ENCODE measurements around the gene DHX9.

DNA sequence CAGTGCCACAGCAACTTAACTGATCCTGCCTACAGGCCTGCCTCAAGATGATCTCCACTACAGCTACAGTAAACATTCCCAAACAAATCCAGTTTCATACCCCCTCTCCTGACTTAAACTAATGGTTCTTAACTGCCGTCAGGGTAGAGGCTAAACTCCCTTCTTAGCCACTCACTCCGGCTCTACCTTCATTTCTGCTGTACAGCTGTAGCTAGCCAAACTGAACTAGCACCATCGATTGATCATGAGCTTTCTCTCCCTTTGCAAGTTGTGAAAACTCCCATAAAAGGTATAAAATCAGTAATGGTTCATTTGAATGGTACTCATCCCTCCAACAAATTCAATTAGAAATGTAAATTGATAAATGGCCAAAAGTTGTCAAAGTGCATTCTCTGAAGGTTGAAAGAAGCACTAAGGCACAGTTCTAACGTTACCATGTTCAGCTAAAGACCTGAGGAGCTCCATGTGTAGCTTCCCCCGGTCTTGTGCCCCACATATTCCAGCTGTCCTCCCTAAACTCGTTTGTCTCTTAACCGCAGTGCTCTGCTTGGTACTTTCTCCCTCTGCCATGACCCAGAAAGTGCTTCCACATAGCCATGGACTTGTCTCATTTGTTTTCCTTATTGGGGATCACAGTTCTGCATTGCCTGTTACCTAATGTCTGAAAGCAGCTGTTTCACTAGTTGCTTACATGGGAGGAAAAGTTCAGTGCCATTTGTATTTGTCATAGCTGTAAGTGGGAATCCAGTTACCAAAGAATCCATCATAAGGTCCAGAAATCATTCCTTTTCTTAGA lies 49.8 kb downstream of the DHX9 start:
- no peak for TF ChIP-seq EHMT2 (IDR thresholded peaks at IDR 0.05; ENCODE audit: low read depth)
- no peak for TF ChIP-seq BHLHE40 (IDR thresholded peaks at IDR 0.05; ENCODE audit: low read depth, low read length)
- TF ChIP-seq, protein P1, sequence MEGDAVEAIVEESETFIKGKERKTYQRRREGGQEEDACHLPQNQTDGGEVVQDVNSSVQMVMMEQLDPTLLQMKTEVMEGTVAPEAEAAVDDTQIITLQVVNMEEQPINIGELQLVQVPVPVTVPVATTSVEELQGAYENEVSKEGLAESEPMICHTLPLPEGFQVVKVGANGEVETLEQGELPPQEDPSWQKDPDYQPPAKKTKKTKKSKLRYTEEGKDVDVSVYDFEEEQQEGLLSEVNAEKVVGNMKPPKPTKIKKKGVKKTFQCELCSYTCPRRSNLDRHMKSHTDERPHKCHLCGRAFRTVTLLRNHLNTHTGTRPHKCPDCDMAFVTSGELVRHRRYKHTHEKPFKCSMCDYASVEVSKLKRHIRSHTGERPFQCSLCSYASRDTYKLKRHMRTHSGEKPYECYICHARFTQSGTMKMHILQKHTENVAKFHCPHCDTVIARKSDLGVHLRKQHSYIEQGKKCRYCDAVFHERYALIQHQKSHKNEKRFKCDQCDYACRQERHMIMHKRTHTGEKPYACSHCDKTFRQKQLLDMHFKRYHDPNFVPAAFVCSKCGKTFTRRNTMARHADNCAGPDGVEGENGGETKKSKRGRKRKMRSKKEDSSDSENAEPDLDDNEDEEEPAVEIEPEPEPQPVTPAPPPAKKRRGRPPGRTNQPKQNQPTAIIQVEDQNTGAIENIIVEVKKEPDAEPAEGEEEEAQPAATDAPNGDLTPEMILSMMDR (IDR thresholded peaks at IDR 0.05): no peak
- TF ChIP-seq RCOR1 (IDR thresholded peaks at IDR 0.05; ENCODE audit: low read depth, low read length): no peak
- no peak for TF ChIP-seq MAZ (IDR thresholded peaks at IDR 0.05; ENCODE audit: borderline replicate concordance, low read depth, low read length)
